CD4-positive, alpha-beta memory T cell (primary cell): ENCODE measurements around the gene CYCS. TPM values are rescaled to one million over a fixed set of nuclear protein-coding genes. Genes with fewer than 3 reads are reported as not detected.
"Not testable (repeated sequence)": the region's sequence is repeated elsewhere in the genome, so short reads cannot be mapped to it uniquely, and the experiment has no call there.

Source experiments
- CTCF ChIA-PET: fragments of 350-600 bp; sonication (Branson Sonifier 250); formaldehyde crosslinking; loops from one replicate; lab custom pipeline; 2021; ENCODE audit warnings: inconsistent platforms; ENCODE audit not compliant: partially characterized antibody; lab: Charles Lee
- POLR2A ChIA-PET: fragments of 350-600 bp; sonication (Branson Sonifier 250); formaldehyde crosslinking; loops from one replicate; lab custom pipeline; 2021; ENCODE audit not compliant: partially characterized antibody; lab: Charles Lee
- DNase-seq, 5 donors: peaks; one replicate each; pipeline versions ENCODE4 v3.0.0 to v3.0.0-alpha.2; 2020 to 2022; ENCODE audit warnings: mixed read lengths in 1 of 5
- H3K27ac ChIP-seq: one replicate; pipeline ENCODE4 v1.7.0; 2013; ENCODE audit warnings: low read depth, low read length
- H3K27me3 ChIP-seq: 2 replicates; pipeline ENCODE4 v1.7.0; 2013; ENCODE audit warnings: mild to moderate bottlenecking, low read length, moderate library complexity; ENCODE audit not compliant: insufficient read depth
- H3K36me3 ChIP-seq: 2 replicates; pipeline ENCODE4 v1.7.0; 2013; ENCODE audit warnings: mild to moderate bottlenecking, low read length, moderate library complexity; ENCODE audit not compliant: insufficient read depth
- H3K4me1 ChIP-seq: 2 replicates; pipeline ENCODE4 v1.7.0; 2013; ENCODE audit warnings: mild to moderate bottlenecking, low read length, moderate library complexity; ENCODE audit not compliant: insufficient read depth
- H3K4me3 ChIP-seq, 2 donors: one replicate each; pipeline ENCODE4 v1.7.0; 2013; ENCODE audit warnings: low read length in 2 of 2, mild to moderate bottlenecking in 1 of 2
- H3K9me3 ChIP-seq, 2 donors: one replicate each; pipeline ENCODE4 v1.7.0; 2013; ENCODE audit warnings: low read length in 2 of 2, control low read depth in 1 of 2; ENCODE audit not compliant: control insufficient read depth in 1 of 2
- H3K27ac Mint-ChIP-seq, 7 donors: one replicate each; pipeline ENCODE4 v1.8.0; 2020 to 2021; ENCODE audit warnings: mixed read lengths in 7 of 7, mild to moderate bottlenecking in 6 of 7, inconsistent platforms in 3 of 7, moderate library complexity in 3 of 7
- H3K27me3 Mint-ChIP-seq, 2 donors: one replicate each; pipeline ENCODE4 v1.8.0; 2020 to 2021; ENCODE audit warnings: mixed read lengths in 2 of 2
- H3K36me3 Mint-ChIP-seq, 2 donors: one replicate each; pipeline ENCODE4 v1.8.0; 2020 to 2021; ENCODE audit warnings: mixed read lengths in 2 of 2, inconsistent platforms in 1 of 2, mild to moderate bottlenecking in 1 of 2
- H3K4me1 Mint-ChIP-seq, 4 donors: one replicate each; pipeline ENCODE4 v1.8.0; 2020 to 2021; ENCODE audit warnings: mixed read lengths in 4 of 4, mild to moderate bottlenecking in 1 of 4
- H3K4me3 Mint-ChIP-seq, 8 donors: one replicate each; pipeline ENCODE4 v1.8.0; 2020 to 2021; ENCODE audit warnings: mixed read lengths in 8 of 8, mild to moderate bottlenecking in 7 of 8, moderate library complexity in 6 of 8, inconsistent platforms in 3 of 8
- H3K9me3 Mint-ChIP-seq, 8 donors: one replicate each; pipeline ENCODE4 v1.8.0; 2020 to 2021; ENCODE audit warnings: mixed read lengths in 8 of 8, mild to moderate bottlenecking in 5 of 8, inconsistent platforms in 3 of 8, moderate library complexity in 1 of 8
- intact Hi-C: fragments of 100-400 bp; cut with micrococcal nuclease; formaldehyde crosslinking; loops from one replicate; pipeline ENCODE4 v1.15.1; 2023
- polyA plus RNA-seq, 2 donors: library from polyadenylated mRNA; unstranded; fragments of 300-500 nt; fragmentation: Illumina TruSeq; gene quantifications; one replicate each; pipeline ENCODE4 v1.2.3, GENCODE V29; 2021
- total RNA-seq, 2 experiments: library from RNA; stranded (reverse); gene quantifications; one replicate each; pipeline ENCODE4 v1.2.3, GENCODE V29; 2021

Gene CYCS
- total and polyA plus RNA-seq, 4 experiments from 2014 or later: 46.9 to 157 (median 82.1) TPM

DNA sequence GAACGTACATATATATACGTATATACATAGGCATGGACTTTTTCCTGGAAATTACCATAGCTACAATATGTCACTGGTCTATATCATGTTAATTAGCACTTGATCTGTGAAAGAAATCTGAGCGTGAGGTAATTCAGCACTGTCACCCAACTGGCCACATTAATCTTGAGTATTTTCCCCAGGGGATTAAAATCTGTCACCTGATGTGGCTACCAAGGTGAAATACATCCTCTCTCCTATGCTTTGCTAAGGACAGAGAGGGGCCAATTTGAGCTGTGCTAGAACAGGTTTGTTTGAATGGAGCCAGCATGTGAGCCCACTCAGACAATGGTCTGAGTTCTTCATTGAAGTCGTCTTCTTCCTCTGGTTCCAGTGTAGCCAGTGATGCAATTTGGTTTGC lies 33.3 kb downstream of the CYCS start:
- H3K27me3 Mint-ChIP-seq: peaks cover 0 to 3% of the 10 kb centered on the region in 2 donors
- Histone ChIP-seq H3K9me3 (no peaks in the 10 kb centered on the region), H3K36me3 (no peaks in the 10 kb centered on the region), H3K4me1 (peaks cover 3% of the 10 kb centered on the region), H3K27me3 (no peaks in the 10 kb centered on the region), H3K27ac (no peak overlapping the region), H3K4me3 (no peak overlapping the region)
- H3K27ac Mint-ChIP-seq: no peak overlapping the region
- peaks cover 5 to 14% (median 8%) of the 10 kb centered on the region in 4 donors for H3K4me1 Mint-ChIP-seq
- intact Hi-C loops: loop anchor here (5.0 to 10.0 kb wide), 4 partner anchors 71 to 1547 kb away; no protein-coding TSS in a partner anchor
- H3K9me3 Mint-ChIP-seq: no peaks in the 10 kb centered on the region
- no peaks in the 10 kb centered on the region for H3K36me3 Mint-ChIP-seq
- POLR2A ChIA-PET: interaction anchor here (0.7 to 0.8 kb wide), 2 partner anchors 112 to 271 kb away, joined by 3 to 4 read pairs; partner anchors contain the start of gene OSBPL3
- H3K4me3 Mint-ChIP-seq: no peak overlapping the region
- no peak for DNase-seq
- CTCF ChIA-PET: interaction anchor here (0.7 to 16.3 kb wide), 24 partner anchors 10 to 335 kb away, joined by 3 to 414 read pairs (median 4); partner anchors contain the start of gene CYCS

DNA sequence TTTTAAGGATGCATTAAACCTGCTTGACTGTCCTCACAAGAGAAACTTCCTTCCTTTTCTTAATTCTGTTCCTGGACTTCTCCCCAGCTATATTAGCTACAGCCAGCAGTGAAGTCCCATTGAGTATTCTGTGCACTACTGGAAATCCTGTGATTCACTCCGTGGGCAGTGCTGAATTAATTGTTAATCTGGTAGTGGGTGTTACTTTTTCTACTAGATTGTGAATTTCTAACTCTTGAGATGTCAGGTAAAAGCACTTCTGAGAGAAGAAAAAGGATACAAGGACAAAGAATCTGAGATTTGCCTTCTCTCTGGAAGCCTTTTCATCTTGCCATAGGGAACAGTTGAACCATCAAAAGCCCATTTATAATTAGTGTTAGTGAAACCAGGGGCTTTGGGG lies 33.9 kb downstream of the CYCS start:
- H3K27me3 Mint-ChIP-seq: peaks cover 0 to 3% of the 10 kb centered on the region in 2 donors
- H3K4me3 Mint-ChIP-seq: no peak overlapping the region
- H3K27ac Mint-ChIP-seq: no peak overlapping the region
- POLR2A ChIA-PET: interaction anchor here (0.7 kb wide), 1 partner anchor 271 kb away, joined by 3 read pairs; no protein-coding TSS in a partner anchor
- intact Hi-C loops: loop anchor here (5.0 to 10.0 kb wide), 4 partner anchors 71 to 1546 kb away; no protein-coding TSS in a partner anchor
- CTCF ChIA-PET: interaction anchor here (0.7 to 16.3 kb wide), 12 partner anchors 7 to 280 kb away, joined by 3 to 414 read pairs (median 4); no protein-coding TSS in a partner anchor
- no peak overlapping the region for H3K27ac ChIP-seq
- H3K4me1 ChIP-seq: peaks cover 3% of the 10 kb centered on the region
- no peaks in the 10 kb centered on the region for H3K36me3 ChIP-seq
- no peaks in the 10 kb centered on the region for H3K27me3 ChIP-seq
- no peak overlapping the region for H3K4me3 ChIP-seq
- no peaks in the 10 kb centered on the region for H3K9me3 ChIP-seq
- DNase-seq: no peak
- no peaks in the 10 kb centered on the region for H3K9me3 Mint-ChIP-seq
- no peaks in the 10 kb centered on the region for H3K36me3 Mint-ChIP-seq
- peaks cover 5 to 14% (median 8%) of the 10 kb centered on the region in 4 donors for H3K4me1 Mint-ChIP-seq

DNA sequence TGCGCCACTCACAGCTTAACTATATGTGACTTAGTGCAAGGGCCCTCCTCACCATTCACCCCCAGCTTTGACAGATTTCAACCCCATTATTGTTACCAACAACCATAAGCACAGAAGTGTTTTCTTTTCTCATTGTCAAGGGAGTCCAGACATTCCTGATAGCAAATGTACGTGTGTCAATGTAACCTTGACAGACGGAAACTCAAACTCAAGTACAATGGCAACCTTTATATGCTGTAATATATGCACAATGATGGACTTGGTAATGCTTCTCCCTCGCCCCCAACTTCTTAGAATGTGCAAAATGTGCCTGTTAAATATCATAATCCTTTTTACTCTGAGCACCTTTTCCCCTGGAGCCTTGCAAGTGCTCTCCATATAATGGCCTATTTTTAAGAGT lies 34.7 kb downstream of the CYCS start:
- intact Hi-C loops: loop anchor here (5.0 to 10.0 kb wide), 4 partner anchors 72 to 1546 kb away; no protein-coding TSS in a partner anchor
- ChIA-PET CTCF (interaction anchor here (0.9 to 16.3 kb wide), 8 partner anchors 8 to 279 kb away, joined by 3 to 414 read pairs (median 6); no protein-coding TSS in a partner anchor), POLR2A (no interaction called here)
- peaks cover 5 to 14% (median 8%) of the 10 kb centered on the region in 4 donors for H3K4me1 Mint-ChIP-seq
- H3K4me3 Mint-ChIP-seq: no peak overlapping the region
- H3K27ac Mint-ChIP-seq: no peak overlapping the region
- peaks cover 0 to 3% of the 10 kb centered on the region in 2 donors for H3K27me3 Mint-ChIP-seq
- H3K27me3 ChIP-seq: no peaks in the 10 kb centered on the region
- no peaks in the 10 kb centered on the region for H3K36me3 ChIP-seq
- peaks cover 3% of the 10 kb centered on the region for H3K4me1 ChIP-seq
- no peak for DNase-seq
- H3K9me3 ChIP-seq: no peaks in the 10 kb centered on the region
- H3K9me3 Mint-ChIP-seq: no peaks in the 10 kb centered on the region
- no peak overlapping the region for H3K4me3 ChIP-seq
- H3K27ac ChIP-seq: no peak overlapping the region
- no peaks in the 10 kb centered on the region for H3K36me3 Mint-ChIP-seq

DNA sequence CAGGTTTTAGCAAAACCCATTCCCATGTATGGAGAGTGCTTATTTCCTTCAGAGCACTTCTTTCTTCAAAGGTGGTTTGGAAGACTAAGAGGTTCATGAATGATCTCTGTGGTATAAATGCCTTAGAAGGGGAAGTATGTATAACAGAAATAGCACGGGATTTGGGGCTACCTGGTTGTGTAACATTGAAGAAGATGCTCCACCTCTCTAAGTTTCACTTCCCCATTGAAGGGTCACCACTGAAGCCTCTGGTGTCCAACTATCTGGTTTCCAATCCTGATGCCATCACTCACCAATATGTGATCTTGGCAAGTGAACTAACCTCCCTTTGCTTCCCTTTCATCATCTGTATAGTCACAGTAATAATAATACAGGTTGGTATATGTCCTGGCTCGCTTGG lies 37.2 kb downstream of the CYCS start:
- Histone ChIP-seq H3K27ac (no peak overlapping the region), H3K4me3 (no peak overlapping the region), H3K27me3 (no peaks in the 10 kb centered on the region), H3K4me1 (no peaks in the 10 kb centered on the region), H3K36me3 (no peaks in the 10 kb centered on the region), H3K9me3 (no peaks in the 10 kb centered on the region)
- ChIA-PET CTCF (interaction anchor here (1.0 to 16.3 kb wide), 2 partner anchors 11 to 277 kb away, joined by 6 to 414 read pairs; no protein-coding TSS in a partner anchor), POLR2A (no interaction called here)
- H3K4me3 Mint-ChIP-seq: no peak overlapping the region
- no peak for DNase-seq
- intact Hi-C loops: no loop called here
- no peaks in the 10 kb centered on the region for H3K4me1 Mint-ChIP-seq
- no peaks in the 10 kb centered on the region for H3K36me3 Mint-ChIP-seq
- H3K27me3 Mint-ChIP-seq: no peaks in the 10 kb centered on the region
- H3K27ac Mint-ChIP-seq: no peak overlapping the region
- no peaks in the 10 kb centered on the region for H3K9me3 Mint-ChIP-seq

DNA sequence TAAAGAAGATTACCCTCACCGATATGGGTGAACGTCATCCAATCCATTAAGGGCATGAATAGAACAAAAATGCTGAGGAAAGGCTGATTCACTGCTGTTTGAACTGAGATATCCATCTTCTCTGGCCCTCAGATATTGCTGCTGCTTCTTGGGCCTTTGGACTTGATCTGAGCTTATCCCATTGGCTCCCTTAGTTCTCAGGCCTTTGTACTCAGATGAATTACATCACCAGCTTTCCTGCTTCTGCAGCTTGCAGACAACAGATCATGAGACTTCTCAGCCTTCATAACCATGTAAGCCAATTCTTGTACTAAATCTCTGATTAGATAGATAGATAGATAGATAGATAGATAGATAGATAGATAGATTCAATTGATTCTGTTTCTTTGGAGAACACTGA lies 40.2 kb downstream of the CYCS start:
- H3K27ac Mint-ChIP-seq: no peak overlapping the region
- H3K4me1 Mint-ChIP-seq: no peaks in the 10 kb centered on the region
- ChIA-PET POLR2A (no interaction called here), CTCF (interaction anchor here (1.0 to 3.9 kb wide), 5 partner anchors 9 to 275 kb away, joined by 3 to 32 read pairs (median 9); no protein-coding TSS in a partner anchor)
- no peak overlapping the region for H3K27ac ChIP-seq
- intact Hi-C loops: no loop called here
- no peaks in the 10 kb centered on the region for H3K4me1 ChIP-seq
- H3K36me3 ChIP-seq: no peaks in the 10 kb centered on the region
- no peaks in the 10 kb centered on the region for H3K27me3 ChIP-seq
- DNase-seq: no peak
- H3K4me3 Mint-ChIP-seq: no peak overlapping the region
- H3K4me3 ChIP-seq: no peak overlapping the region
- no peaks in the 10 kb centered on the region for H3K36me3 Mint-ChIP-seq
- no peaks in the 10 kb centered on the region for H3K9me3 Mint-ChIP-seq
- peaks cover 4% of the 10 kb centered on the region in 2 donors for H3K27me3 Mint-ChIP-seq
- no peaks in the 10 kb centered on the region for H3K9me3 ChIP-seq

DNA sequence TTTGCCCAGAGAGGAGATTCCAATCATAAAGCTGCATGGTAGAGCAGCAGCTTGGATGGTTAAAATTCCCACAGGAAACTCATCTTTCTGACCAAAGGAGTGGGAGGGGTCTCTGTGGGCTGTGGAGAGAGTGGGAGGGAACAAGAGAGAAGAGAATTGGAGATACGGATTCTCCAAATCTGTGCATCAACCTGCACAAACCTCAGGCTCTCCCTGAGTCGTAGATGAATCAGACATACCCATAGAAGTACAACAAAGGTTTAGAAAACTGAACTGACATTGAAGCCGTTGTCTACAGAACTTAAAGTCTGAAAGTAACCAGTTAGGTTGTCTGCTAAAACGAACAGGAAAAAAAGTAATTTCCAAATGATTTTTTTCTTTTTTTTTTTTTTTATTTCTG lies 41.9 kb downstream of the CYCS start:
- H3K4me1 Mint-ChIP-seq: no peaks in the 10 kb centered on the region
- H3K27me3 ChIP-seq: no peaks in the 10 kb centered on the region
- no peak overlapping the region for H3K27ac ChIP-seq
- no peak overlapping the region for H3K4me3 ChIP-seq
- no peaks in the 10 kb centered on the region for H3K9me3 ChIP-seq
- H3K4me3 Mint-ChIP-seq: no peak overlapping the region
- no peak for DNase-seq
- H3K9me3 Mint-ChIP-seq: no peaks in the 10 kb centered on the region
- H3K4me1 ChIP-seq: no peaks in the 10 kb centered on the region
- H3K36me3 Mint-ChIP-seq: no peaks in the 10 kb centered on the region
- CTCF ChIA-PET: interaction anchor here (1.4 to 3.9 kb wide), 3 partner anchors 11 to 15 kb away, joined by 4 to 32 read pairs (median 20); no protein-coding TSS in a partner anchor
- no peaks in the 10 kb centered on the region for H3K36me3 ChIP-seq
- intact Hi-C loops: no loop called here
- H3K27ac Mint-ChIP-seq: no peak overlapping the region
- H3K27me3 Mint-ChIP-seq: peaks cover 4% of the 10 kb centered on the region in 2 donors
- POLR2A ChIA-PET: no interaction called here

DNA sequence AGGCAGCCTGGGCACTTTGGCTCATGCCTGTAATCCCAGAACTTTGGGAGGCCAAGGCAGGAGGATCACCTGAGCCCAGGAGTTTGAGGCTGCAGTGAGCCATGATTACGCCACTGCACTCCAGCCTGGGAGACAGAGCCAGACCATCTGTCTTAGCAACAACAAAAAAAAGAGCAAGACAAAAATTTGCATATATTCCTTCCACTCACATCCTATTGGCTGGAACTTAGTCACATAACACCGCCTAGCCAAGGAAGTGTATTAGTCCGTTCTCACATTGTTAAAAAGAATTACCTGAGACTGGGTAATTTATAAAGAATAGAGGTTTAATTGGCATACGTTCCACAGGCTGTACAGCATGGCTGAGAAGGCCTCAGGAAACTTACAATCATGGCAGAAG lies 43.0 kb downstream of the CYCS start:
- H3K9me3 ChIP-seq, H3K4me1 Mint-ChIP-seq, H3K27me3 Mint-ChIP-seq, H3K4me3 Mint-ChIP-seq, H3K4me1 ChIP-seq, H3K27ac ChIP-seq, H3K4me3 ChIP-seq, POLR2A ChIA-PET, intact Hi-C loops, H3K27me3 ChIP-seq, H3K9me3 Mint-ChIP-seq, DNase-seq, H3K27ac Mint-ChIP-seq, H3K36me3 ChIP-seq, H3K36me3 Mint-ChIP-seq: not testable (repeated sequence)
- CTCF ChIA-PET: interaction anchor here (0.9 to 1.6 kb wide), 5 partner anchors 9 to 270 kb away, joined by 4 to 6 read pairs (median 5); no protein-coding TSS in a partner anchor
